GM19099 (cell line): Measurements from ENCODE around the gene OR10K1.

Experiments
- POLR2A ChIP-seq: IDR thresholded peaks from 3 replicates; pipeline ENCODE4 v1.6.1; 2011; ENCODE audit warnings: low read depth; ENCODE audit not compliant: insufficient read length; ENCODE audit errors: extremely low read depth

Gene OR10K1, protein sequence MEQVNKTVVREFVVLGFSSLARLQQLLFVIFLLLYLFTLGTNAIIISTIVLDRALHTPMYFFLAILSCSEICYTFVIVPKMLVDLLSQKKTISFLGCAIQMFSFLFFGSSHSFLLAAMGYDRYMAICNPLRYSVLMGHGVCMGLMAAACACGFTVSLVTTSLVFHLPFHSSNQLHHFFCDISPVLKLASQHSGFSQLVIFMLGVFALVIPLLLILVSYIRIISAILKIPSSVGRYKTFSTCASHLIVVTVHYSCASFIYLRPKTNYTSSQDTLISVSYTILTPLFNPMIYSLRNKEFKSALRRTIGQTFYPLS

DNA sequence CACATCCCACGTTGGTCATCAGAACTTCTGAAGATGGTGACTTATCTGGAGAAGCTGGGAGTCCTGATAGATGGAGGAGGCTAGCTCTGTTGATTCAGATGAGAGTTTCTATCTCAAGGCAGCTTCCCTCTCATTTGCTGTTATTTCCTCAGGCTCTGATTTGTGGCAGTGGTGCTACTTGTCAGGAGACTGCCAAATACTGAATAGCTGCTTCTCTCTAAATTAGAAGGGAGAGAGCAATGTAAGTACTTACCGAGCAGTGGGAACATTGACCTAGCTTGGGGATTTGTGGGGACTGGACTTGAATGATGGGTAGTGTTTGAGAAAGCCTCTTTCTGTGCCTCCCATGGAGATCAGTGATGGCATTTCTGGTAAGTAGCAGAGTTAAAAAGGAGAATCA lies at the start of gene OR10K1:
Gene OR10K1, plus strand, starts transcription at position 301 of the 400 bp plus-strand sequence. CDS start 3,728 bp downstream, outside the sequence.
- no peak for TF ChIP-seq POLR2A

DNA sequence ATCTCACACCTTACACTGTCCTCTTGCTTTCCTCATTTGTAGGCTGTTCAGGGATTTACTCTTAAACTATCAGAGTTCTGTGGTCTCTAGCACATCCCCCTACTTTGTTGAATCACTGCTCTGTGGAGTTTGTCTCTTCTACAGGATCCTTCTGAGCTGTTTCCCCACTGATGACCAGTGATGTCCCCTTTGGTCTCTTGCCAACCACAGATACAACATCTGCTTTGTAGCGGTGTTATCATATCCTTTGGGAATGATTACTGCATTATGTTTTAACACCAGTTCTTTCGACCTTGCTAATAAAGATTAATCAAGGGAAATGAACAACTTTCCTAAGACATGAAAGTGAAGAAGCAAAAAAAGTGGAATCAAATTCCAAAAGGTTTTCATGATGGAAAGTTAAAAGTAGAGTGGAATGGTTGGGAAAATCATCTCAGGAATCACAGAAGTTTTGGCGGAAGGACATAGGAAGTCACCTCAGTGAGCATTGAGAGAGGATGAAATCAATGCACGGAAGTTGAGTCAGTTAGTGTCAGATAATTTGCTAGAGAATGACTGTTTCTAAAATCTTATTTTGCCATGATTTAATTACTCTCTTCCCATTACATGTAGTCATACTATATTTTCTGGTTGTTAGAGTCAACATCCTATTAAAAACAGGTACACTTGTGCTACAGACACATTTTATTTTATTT lies 46.8 kb upstream of the OR10K1 start:
- TF ChIP-seq POLR2A = no peak

DNA sequence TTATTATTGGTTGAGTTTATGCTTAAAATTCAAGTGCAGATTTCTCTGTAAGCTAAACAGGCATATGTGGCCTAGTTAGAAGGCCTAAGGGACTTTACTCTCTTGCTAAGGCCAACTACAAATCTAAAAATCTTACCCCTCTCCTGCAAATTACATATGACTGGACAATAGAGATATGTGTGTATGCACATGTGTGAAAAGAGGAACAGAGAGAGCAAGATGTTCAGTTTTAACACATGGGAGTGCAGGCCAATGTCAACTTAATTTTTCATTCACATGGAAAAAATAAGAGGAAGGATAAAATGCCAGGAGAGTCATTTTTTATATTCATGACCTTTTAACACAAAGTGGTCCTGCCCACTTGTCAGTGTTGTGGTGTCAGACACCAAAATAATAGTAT lies 44.0 kb upstream of the OR10K1 start:
- no peak for TF ChIP-seq POLR2A

DNA sequence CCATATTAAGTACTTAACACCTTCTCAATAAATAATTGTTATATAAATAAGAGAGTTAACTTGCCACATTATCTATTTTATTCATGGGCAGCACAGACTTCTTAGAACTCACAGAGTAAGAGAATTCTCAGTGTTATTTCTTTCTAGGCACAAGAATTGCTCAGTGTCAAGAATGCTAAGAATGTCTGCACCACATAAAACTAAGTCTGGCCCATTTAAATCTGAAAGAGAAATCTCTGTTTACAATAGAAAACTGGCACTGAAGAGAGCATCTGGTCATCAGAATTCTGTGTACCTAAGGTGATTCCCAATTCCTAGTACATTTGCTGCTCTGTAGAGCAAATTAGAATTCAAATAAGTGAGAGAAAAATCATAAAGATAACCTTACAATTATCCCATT lies 39.4 kb upstream of the OR10K1 start:
- TF ChIP-seq POLR2A = no peak

DNA sequence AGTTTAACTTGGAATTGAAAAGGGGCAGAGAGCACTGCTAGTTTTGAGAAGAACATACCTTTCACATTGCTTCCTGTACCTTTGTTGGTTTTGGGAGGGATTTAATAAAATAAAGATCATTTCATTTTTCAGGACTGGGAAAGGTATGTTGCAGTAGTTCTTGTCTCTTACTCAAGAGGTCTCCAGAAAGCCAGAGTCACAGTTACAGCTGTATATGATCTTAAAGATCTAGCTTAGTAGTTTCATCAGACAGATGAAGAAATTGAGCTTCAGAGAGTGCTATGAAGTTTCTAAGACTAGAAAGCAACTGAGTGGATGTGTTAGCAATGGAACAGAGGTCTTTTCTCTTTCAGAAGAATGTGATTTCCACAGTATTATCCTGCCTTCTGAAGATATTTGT lies 36.6 kb upstream of the OR10K1 start:
- TF ChIP-seq POLR2A = no peak

DNA sequence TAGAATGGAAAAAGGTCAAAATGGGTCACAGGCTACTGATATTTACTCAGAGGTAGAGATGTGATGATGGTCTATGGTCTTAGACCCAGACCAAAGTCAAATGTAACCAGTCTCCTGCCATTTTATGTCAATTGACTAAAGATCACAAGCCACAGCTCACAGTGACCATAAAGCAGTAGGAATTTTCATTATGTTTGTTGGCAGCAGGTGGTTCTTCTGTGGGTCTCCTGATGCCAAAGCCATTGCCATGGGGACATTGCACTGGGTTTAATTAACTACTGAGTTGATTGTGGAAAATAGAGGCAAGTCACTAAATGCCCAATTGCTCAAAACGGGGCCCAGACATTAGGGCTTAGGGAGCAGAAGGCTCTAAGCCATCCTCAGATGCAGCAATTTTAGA lies 35.5 kb upstream of the OR10K1 start, which contains the start of gene OR10K2:
Gene OR10K2, minus strand, starts transcription at position 101 of the 400 bp plus-strand sequence. CDS start 5,371 bp downstream, outside the sequence.
- no peak for TF ChIP-seq POLR2A

DNA sequence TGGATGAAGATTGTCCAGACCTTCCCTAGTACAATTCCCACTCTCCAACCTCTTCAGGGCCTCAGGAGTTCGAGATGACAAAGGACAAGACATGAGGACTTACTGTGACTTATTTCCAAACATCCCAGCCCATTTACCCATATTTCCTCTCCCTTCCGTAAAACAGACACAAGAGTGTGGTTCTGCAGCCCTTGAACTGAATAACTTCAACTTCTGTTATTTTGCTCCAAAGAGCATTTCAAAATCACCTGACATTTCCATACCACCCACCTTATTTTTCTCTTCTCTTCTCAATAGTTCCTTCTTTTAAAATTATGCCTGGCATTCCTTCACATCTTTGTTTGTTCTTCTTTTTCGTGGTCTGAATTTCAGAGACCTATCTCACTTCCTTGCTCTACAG lies 26.9 kb upstream of the OR10K1 start:
- TF ChIP-seq POLR2A = no peak

DNA sequence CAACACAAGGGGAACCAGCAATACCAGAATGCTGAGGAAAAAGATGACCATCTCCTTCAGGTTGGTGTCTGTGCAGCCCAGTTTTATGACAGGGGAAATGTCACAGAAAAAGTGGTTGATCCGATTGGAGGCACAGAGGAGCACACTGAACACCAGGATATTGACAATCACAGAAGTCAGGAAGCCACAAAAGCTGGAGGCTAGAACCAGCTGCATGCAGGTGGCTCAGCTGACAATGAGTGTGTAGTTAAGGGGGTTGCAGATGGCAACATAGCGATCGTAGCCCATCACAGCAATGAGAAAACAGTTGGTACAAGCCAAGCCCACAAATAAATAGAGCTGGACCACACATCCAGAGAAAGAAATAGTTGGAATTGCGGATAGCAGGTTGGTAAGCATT lies 16.3 kb upstream of the OR10K1 start:
- TF ChIP-seq POLR2A = no peak

DNA sequence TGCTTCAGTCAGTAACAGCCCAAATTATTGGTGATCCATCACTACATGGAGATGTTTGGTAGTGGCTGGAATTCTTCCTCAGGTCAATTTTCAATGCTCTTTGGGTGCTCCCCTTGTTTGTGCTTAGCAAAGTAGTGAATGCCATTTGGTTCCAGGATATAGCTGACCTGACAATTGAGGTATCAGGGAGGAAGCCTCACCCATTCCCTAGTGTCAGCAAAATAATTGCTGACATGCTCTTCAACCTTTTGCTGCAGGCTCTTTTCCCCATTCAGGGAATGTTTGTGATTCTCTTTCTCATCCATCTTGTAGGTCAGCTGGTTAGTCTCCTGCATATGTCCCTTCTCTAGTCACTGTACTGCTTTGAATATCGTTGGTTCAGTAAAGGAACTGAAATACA lies 7.1 kb upstream of the OR10K1 start:
- TF ChIP-seq POLR2A = no peak

DNA sequence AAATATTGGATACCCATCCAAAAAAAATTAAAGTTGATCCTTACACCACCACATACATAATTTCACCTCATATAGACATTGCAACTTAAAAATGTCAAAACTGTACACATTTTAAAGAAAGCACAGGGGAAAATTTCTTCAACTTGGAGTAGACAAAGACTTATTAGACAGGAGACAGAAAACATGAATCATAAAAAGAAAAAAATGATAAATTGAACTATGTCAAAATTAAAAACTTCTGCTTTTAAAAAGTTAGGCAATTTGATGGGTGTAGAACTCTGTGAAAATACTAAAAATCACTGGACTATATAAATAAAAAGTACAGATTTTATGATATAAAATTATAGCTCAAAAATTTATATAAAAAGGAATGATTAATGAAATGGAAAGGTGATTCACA lies 4.4 kb upstream of the OR10K1 start:
- no peak for TF ChIP-seq POLR2A

DNA sequence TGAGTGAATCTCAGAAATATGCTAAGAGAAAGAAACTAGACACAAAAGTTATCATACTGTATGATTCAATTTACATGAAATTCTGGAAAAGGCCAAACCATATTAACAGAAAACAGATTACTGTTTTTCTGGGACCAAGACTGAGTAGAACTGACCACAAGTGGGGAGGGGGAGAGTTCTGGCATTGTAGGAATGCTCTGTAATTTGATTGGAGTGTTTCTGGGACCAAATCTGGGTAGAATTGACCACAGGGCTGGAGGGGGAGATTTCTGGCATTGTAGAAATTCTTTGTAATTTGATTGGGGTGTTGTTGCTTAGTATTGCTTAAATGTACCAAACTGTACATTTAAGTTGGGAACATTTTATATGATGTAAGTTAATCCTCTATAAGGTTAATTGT lies 3.4 kb upstream of the OR10K1 start:
- TF ChIP-seq POLR2A = no peak

DNA sequence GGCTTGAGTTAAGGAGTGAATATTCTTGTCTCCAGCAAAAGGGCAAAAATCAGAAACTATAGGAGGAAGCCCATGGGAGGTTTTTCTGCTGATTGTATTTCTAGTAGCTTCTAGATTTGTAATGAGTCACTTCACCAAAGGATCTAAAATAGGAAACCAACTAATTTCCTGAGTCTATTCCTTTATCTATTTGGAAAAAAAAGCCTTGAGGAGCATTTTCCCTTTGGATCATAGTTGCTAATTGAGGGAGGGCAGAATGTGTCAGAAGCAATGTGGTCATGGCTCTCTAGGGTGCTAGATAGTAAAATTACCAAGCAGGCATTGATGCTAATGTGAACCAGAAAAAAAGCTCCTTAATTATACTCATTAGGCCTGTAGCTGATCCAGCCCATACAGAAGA lies 10.3 kb downstream of the OR10K1 start, which contains the start of gene OR10R2:
Gene OR10R2, plus strand, starts transcription at position 301 of the 400 bp plus-strand sequence. CDS start 106 bp downstream, outside the sequence.
- TF ChIP-seq POLR2A = no peak

DNA sequence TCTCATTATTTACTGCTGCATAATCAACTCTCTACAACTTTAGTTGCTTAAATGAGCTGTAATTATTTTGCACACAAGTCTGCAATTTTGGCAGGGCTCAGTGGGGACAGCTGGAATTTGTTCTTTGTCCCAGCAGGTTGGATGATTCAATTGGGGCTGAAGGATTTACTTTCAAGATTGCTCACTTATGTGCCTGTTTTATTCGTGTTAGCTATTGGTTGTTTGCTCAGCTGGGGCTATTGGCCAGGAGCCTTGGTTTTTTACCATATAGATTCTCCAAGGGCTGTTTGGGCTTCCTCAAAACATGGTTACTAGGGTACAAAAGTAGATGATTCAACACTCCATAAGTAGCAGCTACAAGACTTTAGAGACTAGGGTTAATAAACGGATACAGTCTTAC lies 23.8 kb downstream of the OR10K1 start:
- no peak for TF ChIP-seq POLR2A

DNA sequence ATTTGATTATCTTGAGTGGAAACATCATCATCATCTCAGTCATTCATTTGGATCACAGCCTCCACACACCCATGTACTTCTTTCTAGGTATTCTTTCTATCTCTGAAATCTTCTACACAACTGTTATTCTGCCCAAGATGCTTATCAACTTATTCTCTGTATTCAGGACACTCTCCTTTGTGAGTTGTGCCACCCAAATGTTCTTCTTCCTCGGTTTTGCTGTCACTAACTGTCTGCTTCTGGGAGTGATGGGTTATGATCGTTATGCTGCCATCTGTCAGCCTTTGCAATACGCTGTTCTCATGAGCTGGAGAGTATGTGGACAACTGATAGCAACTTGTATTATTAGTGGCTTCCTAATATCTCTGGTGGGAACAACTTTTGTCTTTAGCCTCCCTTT lies 29.7 kb downstream of the OR10K1 start:
- TF ChIP-seq POLR2A = no peak

DNA sequence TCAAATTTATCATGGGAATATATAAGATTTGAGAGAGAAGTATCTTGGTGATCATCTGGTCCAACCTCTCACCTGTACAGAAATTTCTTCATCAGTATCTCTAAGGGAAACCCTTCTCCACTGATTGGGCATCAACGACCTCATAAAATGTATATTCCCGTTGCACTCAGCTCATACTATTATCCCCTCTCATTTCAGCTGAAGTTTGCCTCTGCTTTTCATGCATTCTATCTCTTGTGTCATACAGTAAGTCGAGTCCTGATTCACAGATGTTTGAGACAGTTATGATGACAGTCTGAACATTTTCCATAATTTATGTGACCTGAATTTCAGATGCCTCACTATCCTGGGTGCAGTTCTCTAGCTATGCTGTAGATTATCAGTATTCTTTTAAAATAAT lies 31.4 kb downstream of the OR10K1 start:
- no peak for TF ChIP-seq POLR2A

DNA sequence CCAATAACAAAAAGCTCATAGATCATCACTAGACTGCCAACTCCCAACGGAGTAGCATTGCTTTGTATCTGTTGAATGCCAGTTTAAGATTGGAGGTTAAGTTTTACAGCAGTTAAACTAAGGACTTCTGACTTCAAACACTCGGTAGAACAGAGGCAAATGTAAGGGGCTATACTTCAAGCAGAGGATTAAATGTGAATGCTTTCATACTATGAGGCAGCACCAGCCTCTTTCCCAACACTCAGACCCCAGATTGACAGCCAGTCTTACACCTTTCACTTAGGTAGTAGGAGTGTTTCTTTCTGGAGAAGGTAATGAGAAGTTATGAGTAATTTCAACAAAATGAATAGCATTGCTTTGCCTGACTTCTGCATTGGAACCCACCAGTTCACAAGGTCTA lies 33.2 kb downstream of the OR10K1 start:
- no peak for TF ChIP-seq POLR2A
